Esophagus squamous epithelium (tissue), 5 donors: ENCODE measurements around the gene GLTP. TPM values are rescaled to one million over a fixed set of nuclear protein-coding genes. Genes with fewer than 3 reads are reported as not detected.

ENCODE experiments used
- DNase-seq: peaks from one replicate; lab custom pipeline; 2025; lab: John Stamatoyannopoulos, UW
- H3K27ac ChIP-seq, 4 donors: fragments of 200-600 bp; sonication (generic); one replicate each; pipeline ENCODE4 v1.5.1; 2016 to 2019; ENCODE audit warnings: mild to moderate bottlenecking in 1 of 4
- H3K27me3 ChIP-seq, 4 donors: fragments of 200-600 bp; sonication (generic); 1 replicate in 3 of 4; 2 replicates in 1 of 4; pipeline versions ENCODE4 v1.5.1 to v1.6.0; 2017 to 2021; ENCODE audit warnings: antibody characterized with exemption in 1 of 4
- H3K36me3 ChIP-seq, 3 donors: fragments of 200-600 bp; sonication (generic); one replicate each; pipeline ENCODE4 v1.5.1; 2016 to 2019
- H3K4me1 ChIP-seq, 3 donors: fragments of 200-600 bp; sonication (generic); one replicate each; pipeline ENCODE4 v1.5.1; 2017 to 2019
- H3K4me3 ChIP-seq, 4 donors: fragments of 200-600 bp; sonication (generic); 1 replicate in 3 of 4; 2 replicates in 1 of 4; pipeline ENCODE4 v1.5.1; 2016 to 2019; ENCODE audit warnings: mild to moderate bottlenecking in 2 of 4, moderate library complexity in 1 of 4
- H3K9me3 ChIP-seq, 3 donors: fragments of 200-600 bp; sonication (generic); one replicate each; pipeline ENCODE4 v1.5.1; 2016 to 2019
- CTCF ChIP-seq, 6 experiments: fragments of 450-650 bp in 4 of 6; fragments of 200-600 bp in 2 of 6; sonication (generic) in 2 of 6; IDR thresholded peaks; one replicate each; pipeline ENCODE4 v1.5.1; 2016 to 2019; ENCODE audit warnings: antibody characterized with exemption in 6 of 6, mild to moderate bottlenecking in 4 of 6, moderate library complexity in 4 of 6
- POLR2A ChIP-seq, 4 donors: fragments of 450-650 bp; IDR thresholded peaks; one replicate each; pipeline ENCODE4 v1.6.1; 2017; ENCODE audit warnings: antibody characterized with exemption in 4 of 4, mild to moderate bottlenecking in 4 of 4, moderate library complexity in 3 of 4
- WGBS, 2 donors: methylation state at CpG; one replicate each; pipeline ENCODE4 v1.1.5; 2018; 5-methylcytosine and 5-hydroxymethylcytosine counted together
- intact Hi-C: fragments of 100-400 bp; cut with DNase I; formaldehyde crosslinking; loops from one replicate; pipeline ENCODE4 v1.15.0; 2022
- total RNA-seq, 4 donors: library from RNA; depleted of rRNA; stranded (reverse); fragments of >200 nt; gene quantifications; one replicate each; pipeline ENCODE4 v1.1.0, GENCODE V29; 2016
- donor health status: DM: yes; HTN: yes; CAD: no.

The GLTP gene
- total RNA-seq, 4 donors from 2014 or later = 315 to 901 (median 457) TPM

GRCh38 chr12:109813810-109814416 is 66.4 kb downstream of the GLTP start:
- Histone ChIP-seq H3K27me3 (peaks cover 0 to 3% (median 0%) of the 10 kb centered on the region in 4 donors), H3K9me3 (no peaks in the 10 kb centered on the region), H3K27ac (no peak overlapping the region), H3K4me1 (peaks cover 4 to 14% (median 6%) of the 10 kb centered on the region in 3 donors), H3K36me3 (peaks cover 0 to 29% (median 0%) of the 10 kb centered on the region in 3 donors), H3K4me3 (no peak overlapping the region)
- no peak for TF ChIP-seq CTCF (IDR thresholded peaks at IDR 0.05)
- TF ChIP-seq POLR2A (IDR thresholded peaks at IDR 0.05) = no peak
- WGBS, 2 donors = 86 to 88% methylated on average over 6 of the region's 6 CpGs
- no peak for DNase-seq
- intact Hi-C loops = no loop called here

GRCh38 chr12:109811624-109811995 is 68.7 kb downstream of the GLTP start:
- Histone ChIP-seq H3K4me3 (no peak overlapping the region), H3K9me3 (no peaks in the 10 kb centered on the region), H3K27ac (no peak overlapping the region), H3K27me3 (no peaks in the 10 kb centered on the region), H3K36me3 (peaks cover 0 to 29% (median 0%) of the 10 kb centered on the region in 3 donors), H3K4me1 (peaks cover 0 to 7% (median 6%) of the 10 kb centered on the region in 3 donors)
- intact Hi-C loops = no loop called here
- WGBS, 2 donors = 65 to 77% methylated on average over 5 of the region's 5 CpGs
- no peak for DNase-seq
- no peak for TF ChIP-seq CTCF (IDR thresholded peaks at IDR 0.05)
- TF ChIP-seq POLR2A (IDR thresholded peaks at IDR 0.05) = no peak

DNA sequence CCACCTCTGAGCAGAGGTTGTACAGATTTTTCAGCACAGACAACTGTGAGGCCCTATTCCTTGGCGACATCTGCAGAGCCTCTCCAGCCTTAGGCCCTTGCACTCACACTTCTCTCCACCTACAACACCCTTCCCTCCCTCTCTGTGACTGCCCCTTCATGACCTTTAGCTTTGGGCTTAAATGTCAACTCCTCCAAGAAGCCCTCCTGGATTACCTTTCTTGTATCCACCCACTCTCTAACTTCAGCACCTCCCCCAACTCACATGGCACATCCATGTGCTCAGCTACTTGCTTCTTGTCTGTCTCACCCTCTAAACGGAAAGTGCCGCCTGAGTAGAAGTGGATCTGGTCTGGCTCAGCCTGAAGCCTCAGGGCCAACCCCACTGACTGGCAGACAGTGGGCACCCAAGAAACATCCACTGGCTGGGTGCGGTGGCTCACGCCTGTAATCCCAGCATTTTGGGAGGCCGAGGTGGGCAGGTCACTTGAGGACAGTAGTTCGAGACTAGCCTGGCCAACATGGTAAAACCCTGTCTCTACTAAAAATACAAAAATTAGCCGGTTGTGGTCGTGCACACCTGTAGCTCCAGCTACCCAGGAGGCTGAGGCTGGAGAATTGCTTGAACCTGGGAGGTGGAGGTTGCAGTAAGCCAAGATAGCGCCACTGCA is 69.3 kb downstream of the GLTP start:
- intact Hi-C loops = no loop called here
- no peak for DNase-seq
- Histone ChIP-seq H3K36me3 (peaks cover 0 to 29% (median 0%) of the 10 kb centered on the region in 3 donors), H3K9me3 (no peaks in the 10 kb centered on the region), H3K27me3 (no peaks in the 10 kb centered on the region), H3K4me1 (peaks cover 0 to 7% (median 6%) of the 10 kb centered on the region in 3 donors), H3K27ac (no peak overlapping the region), H3K4me3 (no peak overlapping the region)
- no peak for TF ChIP-seq CTCF (IDR thresholded peaks at IDR 0.05)
- no peak for TF ChIP-seq POLR2A (IDR thresholded peaks at IDR 0.05)
- 78 to 84% methylated on average over 5 to 8 of the region's 10 CpGs for WGBS, 2 donors

DNA sequence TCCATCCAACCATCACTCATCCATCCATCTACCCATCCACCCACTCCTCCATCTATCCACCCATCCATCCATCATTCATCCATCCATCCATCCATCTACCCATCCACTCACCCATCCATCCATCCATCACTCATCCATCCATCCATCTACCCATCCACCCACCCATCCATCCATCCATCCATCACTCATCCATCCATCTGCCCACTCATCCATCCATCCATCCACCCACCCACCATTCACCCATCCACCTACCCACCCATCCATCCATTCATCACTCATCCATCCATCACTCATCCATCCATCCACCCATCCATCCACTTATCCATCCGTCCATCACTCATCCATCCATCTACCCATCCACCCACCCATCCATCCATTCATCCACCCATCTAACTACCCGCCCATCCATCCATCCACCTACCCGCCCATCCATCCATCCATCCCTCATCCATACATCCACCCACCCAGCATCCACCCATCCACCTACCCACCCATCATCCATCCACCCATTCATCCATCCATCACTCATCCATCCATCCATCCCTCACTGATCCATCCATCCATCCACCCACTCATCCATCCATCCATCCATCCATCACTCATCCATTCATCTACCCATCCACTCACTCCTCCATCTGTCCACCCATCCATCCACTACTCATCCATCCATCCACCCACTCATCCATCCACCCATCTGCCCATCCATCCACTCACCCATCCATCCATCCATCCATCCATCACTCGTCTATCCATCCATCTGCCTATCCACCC is 71.3 kb downstream of the GLTP start:
- Histone ChIP-seq H3K4me3 (no peak overlapping the region), H3K27ac (no peak overlapping the region), H3K36me3 (peaks cover 0 to 28% (median 0%) of the 10 kb centered on the region in 3 donors), H3K9me3 (no peaks in the 10 kb centered on the region), H3K4me1 (no peaks in the 10 kb centered on the region), H3K27me3 (no peaks in the 10 kb centered on the region)
- WGBS, 2 donors = 74 to 95% methylated on average over 4 of the region's 4 CpGs
- DNase-seq = no peak
- TF ChIP-seq POLR2A (IDR thresholded peaks at IDR 0.05) (no peak), CTCF (IDR thresholded peaks at IDR 0.05) (no peak)
- intact Hi-C loops = loop anchor here (5.0 kb wide), 1 partner anchor 38 kb away; no protein-coding TSS in a partner anchor
